HG03280 (cell line): ENCODE data around the gene THSD7B.

ENCODE experiments used
- ATAC-seq: cut with Tn5 transposase; IDR thresholded peaks from one replicate; pipeline ENCODE4 v1.9.1; 2021; ENCODE audit warnings: mild to moderate bottlenecking, moderate library complexity; ENCODE audit not compliant: unreplicated experiment

The THSD7B gene

DNA sequence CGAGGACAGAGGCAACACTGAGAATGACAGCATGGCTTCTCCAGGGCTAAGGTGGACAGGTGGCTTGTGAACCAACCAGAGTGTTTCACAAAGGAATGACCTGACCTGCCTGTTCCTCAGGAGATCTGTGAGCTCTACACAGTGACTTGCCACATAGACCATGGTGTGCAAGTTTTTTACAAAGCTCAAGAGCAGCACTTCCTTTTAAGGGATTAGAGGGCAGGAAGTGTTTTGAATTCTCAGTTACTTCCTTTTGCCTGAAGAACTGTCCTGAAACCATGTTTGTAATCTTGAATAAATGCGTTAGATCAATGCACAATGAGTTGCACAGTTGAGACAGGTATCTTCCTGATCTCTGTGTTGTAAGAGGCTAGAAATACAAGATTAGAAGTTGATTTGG is 421.9 kb downstream of the THSD7B start:
- ATAC-seq = no peak

DNA sequence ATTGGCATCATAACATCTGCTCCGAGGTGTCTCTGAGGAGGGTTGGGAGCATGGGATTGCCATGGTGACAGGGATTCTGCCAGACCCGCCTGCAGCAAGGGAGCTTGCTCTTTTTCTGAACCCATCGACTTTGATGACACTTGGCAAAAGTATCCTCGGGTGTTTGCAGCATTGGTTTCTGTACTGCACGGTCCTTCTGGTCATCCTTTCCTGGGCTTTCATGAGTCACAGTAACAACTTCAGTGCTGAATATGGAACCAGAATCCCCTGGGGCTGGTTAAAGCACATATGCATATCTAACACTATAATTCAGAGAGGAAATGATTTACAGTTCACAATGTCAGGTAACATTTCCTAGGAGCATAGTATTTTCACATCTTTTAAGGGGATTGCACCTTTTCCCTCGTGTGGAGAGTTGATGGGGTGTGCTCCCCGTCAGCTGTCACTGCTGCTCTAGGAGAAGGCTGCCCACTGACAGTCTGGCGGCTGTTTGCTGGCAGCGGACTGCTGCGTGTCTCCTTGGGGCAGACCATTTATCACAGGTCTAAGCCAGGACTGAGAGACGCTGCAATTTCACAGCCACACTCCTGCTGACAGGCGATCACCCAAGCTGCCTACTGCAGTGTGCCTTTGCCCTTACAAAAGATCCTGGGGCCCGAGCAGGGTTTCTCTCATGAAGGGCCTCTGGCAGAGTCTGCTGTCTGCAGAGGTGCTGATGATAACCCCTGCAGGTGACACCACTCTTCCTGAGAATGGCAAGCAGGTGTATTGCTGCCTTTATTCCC is 425.3 kb downstream of the THSD7B start:
- ATAC-seq = no peak

DNA sequence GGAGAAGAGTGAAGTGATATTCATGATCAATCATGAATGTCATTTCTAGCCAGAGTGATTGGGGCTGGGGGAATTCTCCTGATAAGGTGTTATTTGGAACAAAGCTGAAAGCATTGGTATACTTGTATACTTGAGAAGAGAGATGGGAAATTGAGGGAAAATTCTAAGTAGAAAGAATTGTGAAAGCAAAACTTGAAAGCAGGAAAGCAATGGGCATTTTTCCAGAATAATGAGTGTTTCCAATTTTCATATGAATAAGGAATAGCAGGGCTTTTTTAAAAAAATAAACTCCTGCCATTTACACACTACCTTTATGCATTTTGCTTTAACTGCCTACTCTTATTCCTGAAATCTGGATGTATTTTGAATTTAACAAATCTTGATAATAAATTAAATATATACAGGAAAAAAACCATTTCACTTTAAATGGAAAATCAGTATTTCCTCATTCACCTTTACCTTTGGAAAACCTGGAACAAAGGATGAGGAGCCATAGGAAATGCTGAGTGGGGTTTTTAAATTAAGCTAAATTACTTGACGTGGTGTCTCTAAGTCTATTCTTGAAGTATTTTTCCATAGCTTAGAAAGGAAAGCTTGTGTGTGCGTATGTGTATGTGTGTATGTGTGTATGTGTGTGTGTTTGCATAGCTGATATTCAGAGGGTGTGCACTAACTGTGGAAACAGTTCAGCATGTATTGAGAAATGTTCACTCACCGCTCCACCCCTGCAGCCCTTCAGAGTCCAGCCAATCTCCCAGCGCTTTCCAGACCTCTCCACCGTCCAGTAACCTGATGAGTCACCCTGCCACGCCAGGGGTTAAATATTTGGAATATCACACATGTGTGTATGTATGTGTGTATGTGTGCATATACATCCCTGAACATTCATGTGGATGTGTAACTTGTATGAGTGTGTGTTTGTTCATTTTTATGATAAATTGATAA is 427.3 kb downstream of the THSD7B start:
- no peak for ATAC-seq

DNA sequence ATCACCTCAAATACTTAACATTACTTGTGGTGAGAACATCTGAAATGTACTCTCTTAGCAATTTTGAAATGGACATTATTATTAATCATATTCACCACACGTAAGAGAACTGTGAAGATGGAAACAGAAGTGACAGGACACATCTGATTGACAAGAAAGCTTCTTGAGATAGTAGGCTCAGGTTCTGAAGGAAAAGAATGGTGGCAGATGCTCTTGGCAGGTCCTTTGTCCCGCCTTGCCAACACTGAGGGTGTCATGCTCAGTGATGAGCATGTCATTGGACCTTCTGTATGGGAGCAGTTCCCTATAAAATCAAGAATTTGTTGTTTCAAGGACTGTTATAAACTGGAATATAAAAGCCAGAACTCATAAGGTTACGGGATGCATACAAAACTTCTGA is 428.1 kb downstream of the THSD7B start:
- no peak for ATAC-seq

GRCh38 chr2:137194111-137194510 is 428.8 kb downstream of the THSD7B start:
- ATAC-seq = no peak

DNA sequence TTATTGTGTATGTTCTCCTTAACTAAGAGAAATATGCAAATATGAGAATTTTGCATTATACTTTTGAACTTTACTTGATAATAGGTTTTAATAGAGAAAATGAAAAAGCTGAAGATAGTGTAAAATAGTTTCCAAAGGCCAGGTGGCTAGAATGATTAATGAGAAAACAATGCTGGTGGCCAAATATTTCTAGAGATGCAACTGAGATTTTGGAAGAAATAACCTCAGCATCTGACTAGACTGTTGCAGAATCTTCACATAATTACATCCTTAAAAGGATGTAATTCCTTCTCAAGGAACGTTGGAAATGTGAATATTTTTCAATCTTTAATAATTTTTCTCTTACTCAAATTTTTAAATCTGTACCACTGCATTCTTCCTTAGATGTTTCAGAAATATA is 434.4 kb downstream of the THSD7B start:
- no peak for ATAC-seq

DNA sequence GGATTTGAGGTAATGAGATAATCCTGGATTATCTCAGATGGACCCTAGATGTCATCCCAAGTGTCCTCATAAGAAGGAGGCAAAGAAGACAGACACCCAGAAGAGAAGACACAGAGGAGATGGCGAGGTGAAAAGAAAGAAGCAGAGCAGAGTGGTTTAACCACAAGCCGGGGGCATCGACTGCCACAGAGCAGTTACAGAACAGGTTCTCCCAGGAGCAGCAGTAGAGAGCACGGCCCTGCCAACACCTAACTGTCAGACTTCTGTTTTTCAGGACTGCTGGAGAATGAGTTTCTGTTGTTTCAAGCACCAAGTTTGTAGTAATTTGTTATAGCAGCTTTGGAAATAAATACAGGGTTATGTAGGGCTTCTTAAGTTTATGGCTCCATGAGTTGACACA is 437.0 kb downstream of the THSD7B start:
- ATAC-seq = no peak

DNA sequence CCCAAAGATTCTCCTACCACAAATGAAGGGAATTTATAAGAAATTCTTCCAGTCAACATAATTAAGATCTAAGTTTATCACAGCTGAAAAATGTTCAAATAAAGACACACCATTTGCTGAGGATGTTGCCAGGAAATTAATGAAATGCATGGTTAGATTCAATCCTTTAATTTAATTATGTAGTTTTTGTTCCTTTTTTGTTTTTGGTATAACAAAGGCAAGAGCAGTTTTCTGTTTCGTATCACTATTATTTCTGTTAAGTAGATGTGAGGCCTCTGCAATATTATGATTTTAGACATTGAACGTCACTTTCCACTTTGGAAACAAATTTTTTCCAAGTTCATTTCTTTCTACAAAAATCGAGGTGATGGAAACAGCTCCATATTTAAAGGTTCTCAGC is 440.0 kb downstream of the THSD7B start:
- ATAC-seq = no peak

DNA sequence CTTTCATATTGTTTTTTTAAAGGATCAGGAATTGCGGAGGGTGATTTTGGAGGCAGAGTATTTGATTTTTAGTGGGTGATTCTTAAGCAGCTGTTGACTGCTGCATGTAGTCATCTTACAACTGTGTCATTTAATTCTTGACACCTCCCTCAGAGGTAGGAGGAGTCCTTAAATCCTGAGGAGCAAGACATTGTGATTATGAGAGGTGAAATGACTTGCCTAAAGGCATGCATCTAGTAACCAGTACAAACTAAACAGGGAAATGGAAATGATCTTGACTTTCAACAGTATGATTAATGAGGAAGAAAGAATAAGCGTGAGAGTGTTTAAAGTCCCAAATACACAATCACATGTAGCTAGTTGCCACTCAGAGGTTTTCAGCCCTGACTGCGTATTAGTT is 440.7 kb downstream of the THSD7B start:
- no peak for ATAC-seq

- ATAC-seq = no peak
Observed at GRCh38 chr2:137207030-137207429, 441.7 kb downstream of the THSD7B start.

- ATAC-seq = no peak
Observed at GRCh38 chr2:137208431-137208891, 443.1 kb downstream of the THSD7B start.

DNA sequence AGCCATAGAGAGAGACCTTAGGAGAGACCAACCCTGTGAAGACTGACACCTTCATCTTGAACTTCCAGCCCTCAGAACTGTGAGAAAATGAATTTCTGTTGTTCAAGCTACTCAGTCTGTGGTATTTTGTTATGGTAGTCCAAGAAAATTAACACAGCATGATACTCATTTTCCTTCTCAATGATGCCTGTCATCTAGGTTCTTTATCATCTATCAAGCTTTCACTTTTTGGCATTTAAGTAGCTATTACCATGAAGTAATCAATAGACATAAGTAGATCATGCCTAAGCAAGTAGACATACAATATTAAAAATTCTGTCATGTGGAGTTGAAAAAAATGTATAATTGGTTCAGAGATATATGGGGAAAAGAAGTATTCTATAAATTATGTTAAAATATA is 444.7 kb downstream of the THSD7B start:
- no peak for ATAC-seq

GRCh38 chr2:137211761-137212160 is 446.4 kb downstream of the THSD7B start:
- no peak for ATAC-seq

- no peak for ATAC-seq
Observed at GRCh38 chr2:137220438-137220993, 455.2 kb downstream of the THSD7B start.

GRCh38 chr2:137221797-137222492 is 456.6 kb downstream of the THSD7B start:
- ATAC-seq = no peak

- no peak for ATAC-seq
Observed at GRCh38 chr2:137223722-137224121, 458.4 kb downstream of the THSD7B start.

DNA sequence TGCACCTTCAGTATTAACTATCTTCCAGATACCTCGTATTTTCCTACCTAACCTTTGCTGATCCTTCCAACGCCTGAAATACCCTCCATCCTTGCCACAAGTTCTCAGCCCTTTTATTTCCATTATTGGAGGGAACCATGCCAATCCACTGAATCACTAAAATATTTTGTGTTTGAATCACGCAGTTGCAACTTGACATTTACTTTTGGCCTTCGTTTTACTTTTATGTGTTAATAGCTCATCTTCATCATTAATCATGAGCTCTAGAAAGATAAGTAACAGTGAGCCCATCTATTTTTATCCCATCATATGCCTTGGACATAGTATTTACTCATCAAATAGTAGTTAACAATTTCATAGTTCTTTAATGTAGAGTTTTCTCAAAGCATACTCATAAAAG is 463.2 kb downstream of the THSD7B start:
- no peak for ATAC-seq

- no peak for ATAC-seq
Observed at GRCh38 chr2:137229834-137230233, 464.5 kb downstream of the THSD7B start.

DNA sequence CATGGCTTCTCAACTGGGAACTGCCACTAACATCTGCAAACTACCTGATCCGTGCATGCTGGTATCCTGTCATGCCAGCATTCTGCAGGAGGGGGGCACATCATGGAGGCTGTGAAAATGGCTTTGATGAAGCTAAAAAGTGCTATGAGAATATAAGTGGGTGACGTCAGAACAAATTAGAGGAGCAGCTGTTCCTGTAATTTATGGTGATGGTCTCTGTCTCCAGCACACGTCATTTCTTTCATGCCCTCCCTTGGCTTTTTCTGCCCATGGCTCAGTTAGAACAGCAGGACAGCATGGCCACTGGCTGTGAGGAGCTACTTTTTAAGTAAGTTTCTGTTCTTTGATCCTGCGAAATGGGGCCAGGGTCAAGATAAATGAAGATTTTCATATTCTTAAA is 466.3 kb downstream of the THSD7B start:
- no peak for ATAC-seq

GRCh38 chr2:137232076-137232475 is 466.7 kb downstream of the THSD7B start:
- no peak for ATAC-seq

- no peak for ATAC-seq
Observed at GRCh38 chr2:137233091-137233490, 467.7 kb downstream of the THSD7B start.
